ENCODE results near the gene BCL2L12. TPM values are rescaled to one million over a fixed set of nuclear protein-coding genes. Genes with fewer than 3 reads are reported as not detected.

BCL2L12 gene
- total and polyA plus RNA-seq, 10 donors: 7.8 to 36.7 (median 21.7) TPM

DNA sequence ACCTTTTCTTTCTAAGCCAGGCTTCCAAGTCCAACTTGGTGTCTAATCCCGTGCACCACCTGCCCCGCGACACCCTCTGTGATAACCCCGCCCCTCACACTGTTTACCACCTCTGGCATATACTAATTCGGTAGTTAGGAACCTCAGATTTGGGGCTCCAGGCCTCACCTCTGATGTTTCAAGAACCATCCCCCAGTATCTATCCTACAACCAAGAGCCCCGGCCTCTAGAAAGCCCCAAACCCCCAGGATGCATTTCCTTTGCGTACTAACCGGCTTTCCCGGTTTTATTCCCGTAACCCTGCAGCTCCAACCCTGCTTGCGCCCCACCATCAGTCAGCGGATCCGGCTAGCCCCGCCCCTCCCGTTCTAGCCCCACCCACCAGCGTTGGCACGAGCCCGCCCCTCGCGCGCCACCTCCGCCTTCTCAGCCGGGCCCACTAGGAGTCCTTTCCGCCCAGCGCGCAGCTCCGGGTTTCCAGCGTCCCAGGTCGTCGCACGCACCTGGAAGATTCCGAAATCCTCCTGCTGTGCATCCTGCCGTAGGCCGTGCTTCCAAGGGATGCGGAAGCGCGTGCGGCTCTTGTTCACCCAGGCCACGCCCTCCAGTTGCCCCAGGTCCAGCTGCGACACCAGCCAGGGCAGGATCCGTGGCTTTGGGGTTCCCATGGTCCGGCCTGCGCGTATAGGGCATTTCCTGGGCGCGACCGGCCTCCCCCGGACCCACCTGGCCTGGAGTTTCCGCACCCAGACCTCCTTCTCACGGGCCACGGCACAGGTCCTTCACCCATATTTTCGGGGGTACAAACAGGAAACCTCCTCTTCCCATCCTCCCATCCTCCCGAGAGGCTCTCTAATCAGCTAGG lies 1.3 kb upstream of the BCL2L12 start:
- H3K4me3 ChIP-seq: peak overlapping the region; percentile 68 to 95 (median 89)
- peak overlapping the region; percentile 86 to 96 (median 93) for H3K27ac ChIP-seq
- TF ChIP-seq POLR2A (IDR thresholded peaks at IDR 0.05): peak in 1 of 3 donors; percentile 21
- TF ChIP-seq, protein P1, sequence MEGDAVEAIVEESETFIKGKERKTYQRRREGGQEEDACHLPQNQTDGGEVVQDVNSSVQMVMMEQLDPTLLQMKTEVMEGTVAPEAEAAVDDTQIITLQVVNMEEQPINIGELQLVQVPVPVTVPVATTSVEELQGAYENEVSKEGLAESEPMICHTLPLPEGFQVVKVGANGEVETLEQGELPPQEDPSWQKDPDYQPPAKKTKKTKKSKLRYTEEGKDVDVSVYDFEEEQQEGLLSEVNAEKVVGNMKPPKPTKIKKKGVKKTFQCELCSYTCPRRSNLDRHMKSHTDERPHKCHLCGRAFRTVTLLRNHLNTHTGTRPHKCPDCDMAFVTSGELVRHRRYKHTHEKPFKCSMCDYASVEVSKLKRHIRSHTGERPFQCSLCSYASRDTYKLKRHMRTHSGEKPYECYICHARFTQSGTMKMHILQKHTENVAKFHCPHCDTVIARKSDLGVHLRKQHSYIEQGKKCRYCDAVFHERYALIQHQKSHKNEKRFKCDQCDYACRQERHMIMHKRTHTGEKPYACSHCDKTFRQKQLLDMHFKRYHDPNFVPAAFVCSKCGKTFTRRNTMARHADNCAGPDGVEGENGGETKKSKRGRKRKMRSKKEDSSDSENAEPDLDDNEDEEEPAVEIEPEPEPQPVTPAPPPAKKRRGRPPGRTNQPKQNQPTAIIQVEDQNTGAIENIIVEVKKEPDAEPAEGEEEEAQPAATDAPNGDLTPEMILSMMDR (IDR thresholded peaks at IDR 0.05 in 8 of 11, conservative IDR thresholded peaks at IDR 0.05 in 3 of 11): peak in 10 of 11 experiments; percentile 9 to 76 (median 49)
- peak; percentile 83 to 90 (median 89) for TF ChIP-seq POLR2AphosphoS5 (IDR thresholded peaks at IDR 0.05)
- peaks cover 4 to 59% (median 34%) of the 10 kb centered on the region in 6 donors for H3K36me3 ChIP-seq
- no peaks in the 10 kb centered on the region for H3K9me3 ChIP-seq
- intact Hi-C loops (cut with DNase I; ENCODE audit: low total_unique reads): loop anchor here (10.0 kb wide), 1 partner anchor 70 kb away; the partner anchor contains the start of gene PRR12
- peak; percentile 97 for DNase-seq
- WGBS, 5 donors: 0 to 1% (median 0%) methylated on average over 44 to 53 of the region's 53 CpGs
- H3K4me1 ChIP-seq: peaks cover 15 to 53% (median 37%) of the 10 kb centered on the region in 6 donors
- no peaks in the 10 kb centered on the region for H3K27me3 ChIP-seq (replicated peaks in 1 of 7)

DNA sequence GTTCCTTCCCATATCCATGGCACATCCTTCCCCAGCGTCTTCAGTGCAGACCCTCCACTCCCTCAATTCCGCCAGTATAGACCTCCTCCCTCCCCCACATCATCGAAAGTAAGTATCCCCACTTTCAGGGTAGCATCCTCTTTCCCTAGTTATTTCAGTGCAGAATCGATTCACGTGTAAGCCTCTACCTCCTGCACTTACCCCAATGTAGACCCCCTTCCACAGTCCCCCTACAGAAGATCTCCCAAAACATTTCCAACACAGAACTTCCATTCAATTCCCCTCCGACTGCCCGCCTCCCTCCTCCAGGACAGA lies 740 bp upstream of the BCL2L12 start:
- Histone ChIP-seq H3K9me3 (no peaks in the 10 kb centered on the region), H3K27ac (peak overlapping the region; percentile 86 to 96 (median 93)), H3K36me3 (peaks cover 4 to 59% (median 31%) of the 10 kb centered on the region in 6 donors), H3K4me3 (peak overlapping the region; percentile 68 to 95 (median 89)), H3K27me3 (replicated peaks in 1 of 7) (no peaks in the 10 kb centered on the region), H3K4me1 (peaks cover 15 to 53% (median 37%) of the 10 kb centered on the region in 6 donors)
- 0 to 1% (median 1%) methylated on average over 7 of the region's 7 CpGs for WGBS, 5 donors
- no peak for DNase-seq
- intact Hi-C loops (cut with DNase I; ENCODE audit: low total_unique reads): loop anchor here (10.0 kb wide), 1 partner anchor 70 kb away; the partner anchor contains the start of gene PRR12
- TF ChIP-seq POLR2AphosphoS5 (IDR thresholded peaks at IDR 0.05) (no peak), POLR2A (IDR thresholded peaks at IDR 0.05) (no peak)
- TF ChIP-seq, protein P1 (IDR thresholded peaks at IDR 0.05 in 8 of 11, conservative IDR thresholded peaks at IDR 0.05 in 3 of 11): no peak

DNA sequence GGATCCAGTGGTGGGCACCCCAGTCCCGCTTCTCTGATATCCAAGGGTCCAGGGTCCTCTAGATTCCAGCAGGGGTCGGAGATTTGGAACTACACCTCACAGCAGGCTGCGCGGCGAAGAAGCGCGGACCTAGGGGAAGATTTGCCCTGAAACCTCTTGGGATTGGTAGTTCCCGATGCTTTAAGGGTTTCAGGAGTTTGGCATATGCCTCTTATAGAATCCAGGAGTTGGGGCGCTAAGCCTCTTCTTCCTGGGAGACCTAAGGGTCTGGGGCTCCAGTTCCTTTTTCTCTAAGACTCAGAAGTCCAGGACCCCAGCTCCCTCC lies 349 bp downstream of the BCL2L12 start:
- intact Hi-C loops (cut with DNase I; ENCODE audit: low total_unique reads): loop anchor here (10.0 kb wide), 1 partner anchor 71 kb away; the partner anchor contains the start of gene PRR12
- no peaks in the 10 kb centered on the region for H3K27me3 ChIP-seq (replicated peaks in 1 of 7)
- peak overlapping the region; percentile 42 to 95 (median 86) for H3K4me3 ChIP-seq

More for the DNA sequence above, 349 bp downstream of the BCL2L12 start:
- H3K27ac ChIP-seq: peak overlapping the region; percentile 66 to 96 (median 93)
- 1 to 2% (median 1%) methylated on average over 8 to 9 of the region's 9 CpGs for WGBS, 5 donors
- no peak for DNase-seq
- no peaks in the 10 kb centered on the region for H3K9me3 ChIP-seq
- TF ChIP-seq POLR2AphosphoS5 (IDR thresholded peaks at IDR 0.05): no peak
- TF ChIP-seq, protein P1 (IDR thresholded peaks at IDR 0.05 in 8 of 11, conservative IDR thresholded peaks at IDR 0.05 in 3 of 11): peak in 1 of 11 experiments; percentile 7
- peaks cover 15 to 53% (median 37%) of the 10 kb centered on the region in 6 donors for H3K4me1 ChIP-seq
- H3K36me3 ChIP-seq: peaks cover 2 to 59% (median 20%) of the 10 kb centered on the region in 6 donors

All from spleen (tissue), 11 donors.